GM19455 (cell line): ENCODE data around the gene LITAFD.
"Not testable (repeated sequence)": the region's sequence is repeated elsewhere in the genome, so short reads cannot be mapped to it uniquely, and the experiment has no call there.

Experiments
- ATAC-seq: cut with Tn5 transposase; IDR thresholded peaks from one replicate; pipeline ENCODE4 v1.9.1; 2021; ENCODE audit not compliant: unreplicated experiment

The LITAFD gene

GRCh38 chr16:8882041-8882617 is at the start of gene LITAFD:
Gene LITAFD (plus strand): TSS chr16:8882351. CDS start chr16:8884356, 2,005 bp downstream.
- ATAC-seq, result no peak

DNA sequence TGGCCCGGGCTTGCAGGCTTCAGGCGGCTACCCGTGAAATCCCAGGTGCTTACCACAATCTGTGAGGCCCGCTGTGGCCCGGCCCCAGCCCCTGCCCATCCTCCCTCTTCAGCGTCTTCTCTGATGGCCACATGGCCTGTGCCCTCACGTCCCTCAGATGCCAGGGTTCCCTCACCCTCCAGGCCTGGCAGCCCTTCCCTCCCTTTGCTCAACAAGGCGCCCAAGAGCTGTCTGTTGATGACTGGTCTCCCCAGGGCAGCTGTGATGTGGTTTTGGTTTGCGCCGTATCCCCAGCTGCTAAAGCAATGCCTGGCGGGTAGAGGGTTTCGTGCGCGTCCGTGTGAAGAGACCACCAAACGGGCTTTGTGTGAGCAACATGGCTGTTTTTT is 49.4 kb upstream of the LITAFD start:
- ATAC-seq, result no peak

DNA sequence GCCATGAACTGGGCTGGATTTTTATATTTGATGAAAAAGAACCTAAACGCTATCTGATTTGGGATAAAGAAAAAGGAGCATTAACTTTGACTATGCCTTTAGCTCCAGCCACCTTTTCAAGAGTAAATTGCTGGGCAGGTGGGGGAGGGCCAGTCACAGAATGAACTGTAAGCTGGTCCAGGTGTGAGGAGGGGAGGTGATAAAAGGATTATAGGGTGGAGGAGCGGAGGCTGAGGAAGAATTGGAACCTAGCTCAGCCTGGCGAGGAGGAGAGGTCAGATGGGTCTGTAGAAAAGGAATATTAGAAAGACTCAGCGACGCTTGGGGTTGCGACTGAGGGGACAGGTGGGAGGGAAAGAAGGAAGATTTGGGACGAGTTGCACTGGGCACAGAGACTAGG is 45.4 kb upstream of the LITAFD start:
- ATAC-seq, result not testable (repeated sequence)

- ATAC-seq, result not testable (repeated sequence)
Measured at GRCh38 chr16:8837594-8837993, 44.6 kb upstream of the LITAFD start.

GRCh38 chr16:8842016-8842415 is 40.1 kb upstream of the LITAFD start:
- ATAC-seq, result not testable (repeated sequence)

- not testable (repeated sequence) for ATAC-seq
Measured at GRCh38 chr16:8843296-8843695, 38.9 kb upstream of the LITAFD start.

DNA sequence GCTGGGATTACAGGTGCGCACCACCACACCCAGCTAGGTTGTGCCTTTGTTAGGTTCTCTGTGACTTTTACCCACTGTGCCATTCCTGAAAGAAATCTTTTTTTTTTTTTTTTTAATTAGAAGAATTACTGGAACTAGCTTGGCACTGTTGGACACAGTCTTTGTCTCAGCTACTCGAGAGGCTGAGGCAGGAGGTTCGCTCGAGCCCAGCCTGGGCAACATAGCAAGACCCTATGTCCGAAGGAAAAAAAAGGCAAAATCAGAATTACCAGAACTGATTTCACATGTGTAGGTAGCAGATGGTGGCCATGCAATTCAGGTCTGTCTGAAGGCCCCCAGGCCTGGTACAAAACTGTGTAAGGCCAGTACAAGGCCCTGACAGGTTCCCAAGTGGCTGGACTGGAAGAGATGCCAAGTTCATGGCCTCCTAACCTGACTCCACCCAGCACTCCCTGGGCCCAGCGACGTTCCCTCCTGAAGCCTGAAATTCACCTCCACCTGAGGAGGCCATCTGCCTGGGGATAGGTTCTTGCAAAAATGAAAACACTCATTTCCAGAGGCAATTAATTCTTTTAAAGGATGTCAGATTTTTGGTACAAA is 36.4 kb upstream of the LITAFD start:
- ATAC-seq, result no peak

GRCh38 chr16:8846401-8846932 is 35.7 kb upstream of the LITAFD start:
- ATAC-seq, result no peak

GRCh38 chr16:8847145-8847544 is 35.0 kb upstream of the LITAFD start:
- ATAC-seq, result no peak

DNA sequence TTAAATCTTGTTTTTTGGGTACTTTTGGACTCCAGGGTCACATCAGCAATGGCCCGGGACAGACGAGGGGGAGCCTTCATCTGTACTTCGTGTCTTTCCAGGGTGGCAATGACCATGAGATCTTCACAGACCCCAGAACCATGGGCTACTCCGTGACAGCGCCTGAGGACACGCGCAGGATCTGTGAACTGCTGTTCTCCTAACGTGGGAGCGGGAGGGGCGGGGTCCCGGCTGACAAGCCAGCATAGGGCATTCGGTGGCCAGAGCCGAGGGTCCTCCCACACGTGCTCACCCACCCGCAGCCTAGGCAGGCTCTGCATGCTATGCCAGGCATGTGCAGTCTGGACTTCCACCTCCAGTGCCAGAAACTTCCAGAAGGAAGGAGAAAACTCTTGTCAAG is 34.5 kb upstream of the LITAFD start:
- ATAC-seq, result no peak

GRCh38 chr16:8848231-8848938 is 33.8 kb upstream of the LITAFD start:
- ATAC-seq, result no peak

- no peak for ATAC-seq
Measured at GRCh38 chr16:8848939-8849391, 33.2 kb upstream of the LITAFD start.

- no peak for ATAC-seq
Measured at GRCh38 chr16:8849411-8850011, 32.6 kb upstream of the LITAFD start.

- no peak for ATAC-seq
Measured at GRCh38 chr16:8850279-8850885, 31.8 kb upstream of the LITAFD start.

DNA sequence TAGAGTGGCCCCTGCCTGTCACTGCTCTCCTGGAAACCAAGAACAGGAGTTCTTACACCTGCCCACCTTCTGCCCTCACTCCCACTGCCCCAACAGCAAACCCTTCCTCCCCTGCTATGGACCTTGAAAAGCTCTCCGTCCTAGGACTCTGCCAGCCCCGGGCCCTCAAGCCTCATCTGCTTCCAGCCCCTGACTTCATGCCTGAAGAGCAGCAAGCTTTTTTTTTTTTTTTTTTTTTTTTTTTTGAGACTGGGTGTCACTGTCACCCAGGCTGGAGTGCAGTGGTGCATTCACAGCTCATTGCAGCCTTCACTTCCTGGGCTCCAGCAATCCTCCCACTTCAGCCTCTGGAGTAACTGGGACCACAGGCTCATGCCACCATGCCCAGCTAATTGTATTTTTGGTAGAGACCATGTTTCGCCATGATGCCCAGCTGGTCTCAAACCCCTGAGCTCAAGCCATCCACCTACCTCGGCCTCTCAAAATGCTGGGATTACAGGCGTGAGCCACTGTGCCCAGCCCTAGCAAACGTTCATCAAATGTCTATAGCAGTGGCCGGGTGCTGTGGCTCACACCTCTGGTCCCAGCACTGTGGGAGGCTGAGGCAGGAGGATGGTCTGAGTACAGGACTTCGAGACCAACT is 30.3 kb upstream of the LITAFD start:
- no peak for ATAC-seq

GRCh38 chr16:8852534-8852933 is 29.6 kb upstream of the LITAFD start:
- no peak for ATAC-seq

GRCh38 chr16:8853150-8853549 is 29.0 kb upstream of the LITAFD start:
- no peak for ATAC-seq

DNA sequence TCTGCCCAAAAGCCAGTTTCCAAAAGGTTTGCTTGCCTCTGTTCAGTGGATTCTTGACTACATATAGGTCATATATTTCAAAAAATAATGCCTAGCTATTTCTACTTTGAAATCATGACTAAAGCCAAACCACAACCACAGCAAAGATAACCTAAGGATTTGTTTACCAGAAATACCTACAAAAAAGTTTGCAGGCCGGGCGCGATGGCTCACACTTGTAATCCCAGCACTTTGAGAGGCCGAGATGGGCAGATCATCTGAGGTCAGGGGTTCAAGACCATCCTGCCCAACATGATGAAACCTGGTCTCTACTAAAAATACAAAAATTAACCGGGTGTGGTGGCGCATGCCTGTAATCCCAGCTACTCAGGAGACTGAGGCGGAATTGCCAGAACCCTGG is 28.5 kb upstream of the LITAFD start:
- ATAC-seq, result no peak

- ATAC-seq, result no peak
Measured at GRCh38 chr16:8854298-8854948, 27.7 kb upstream of the LITAFD start.

DNA sequence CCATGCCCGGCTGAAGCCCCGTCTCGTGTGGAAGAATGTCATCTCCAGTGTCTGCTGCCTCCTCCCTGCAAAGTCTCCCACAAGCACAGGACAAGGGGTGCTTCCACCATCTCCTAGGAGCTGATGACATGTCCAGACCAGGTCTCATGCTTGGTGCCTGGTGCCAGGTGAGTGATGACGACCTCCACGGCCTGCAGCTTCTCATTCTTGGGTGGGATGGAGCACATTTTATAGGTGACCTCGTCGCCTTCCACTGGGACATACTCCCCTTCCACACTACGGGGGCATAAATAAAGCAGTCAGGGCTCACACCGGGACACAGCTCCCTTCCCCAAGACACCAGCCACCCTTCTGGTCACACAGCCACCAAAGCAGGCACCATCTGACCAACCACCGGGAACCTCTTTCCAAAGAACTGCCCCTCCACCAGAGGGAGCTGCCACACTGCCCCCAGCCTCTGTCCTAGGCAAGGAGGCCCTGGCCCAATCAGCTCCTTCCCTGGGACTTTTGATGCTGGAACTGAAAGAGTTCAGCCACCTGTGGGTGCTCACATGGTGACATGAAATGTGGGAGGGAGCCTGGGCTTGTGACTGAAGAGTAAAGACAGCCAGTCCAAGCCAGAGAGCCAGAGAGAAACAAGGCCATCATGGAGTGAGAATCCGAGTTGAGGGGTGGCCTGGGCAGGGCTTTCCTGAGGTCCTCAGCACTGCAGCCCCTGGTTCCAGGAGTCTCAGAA is 26.9 kb upstream of the LITAFD start:
- no peak for ATAC-seq
